Esophagus (tissue), 2 donors: Measurements from ENCODE around the gene UTP11. TPM values are rescaled to one million over a fixed set of nuclear protein-coding genes. Genes with fewer than 3 reads are reported as not detected.

ENCODE experiments used
- H3K27ac ChIP-seq, 2 donors: one replicate each; pipeline ENCODE4 v1.5.1; 2013; ENCODE audit warnings: low read depth in 2 of 2, mild to moderate bottlenecking in 2 of 2, inconsistent platforms in 1 of 2, low read length in 1 of 2, moderate library complexity in 1 of 2
- H3K27me3 ChIP-seq, 2 donors: one replicate each; pipeline ENCODE4 v1.6.1; 2013; ENCODE audit warnings: low read length in 2 of 2, control low read depth in 1 of 2, mild to moderate bottlenecking in 1 of 2; ENCODE audit not compliant: insufficient read depth in 2 of 2, control insufficient read depth in 1 of 2
- H3K36me3 ChIP-seq, 2 donors: one replicate each; pipeline ENCODE4 v1.6.1; 2013; ENCODE audit warnings: low read length in 1 of 2; ENCODE audit not compliant: control insufficient read depth in 2 of 2, insufficient read depth in 2 of 2
- H3K4me1 ChIP-seq, 2 donors: one replicate each; pipeline ENCODE4 v1.6.1; 2013; ENCODE audit warnings: low read length in 1 of 2; ENCODE audit not compliant: control insufficient read depth in 2 of 2, insufficient read depth in 2 of 2
- H3K4me3 ChIP-seq, 2 donors: one replicate each; pipeline ENCODE4 v1.5.1; 2013; ENCODE audit warnings: low read length in 2 of 2, mild to moderate bottlenecking in 2 of 2, low read depth in 1 of 2, moderate library complexity in 1 of 2
- H3K9me3 ChIP-seq, 2 donors: one replicate each; pipeline ENCODE4 v1.6.1; 2013; ENCODE audit warnings: mild to moderate bottlenecking in 2 of 2, low read depth in 1 of 2, low read length in 1 of 2, moderate library complexity in 1 of 2; ENCODE audit not compliant: control insufficient read depth in 2 of 2, insufficient read depth in 1 of 2
- WGBS, 2 donors: extraction: QIAGEN DNeasy Blood & Tissue Kit; methylation state at CpG; one replicate each; pipeline ENCODE4 v1.1.7; 2013; 5-methylcytosine and 5-hydroxymethylcytosine counted together
- polyA plus RNA-seq, 2 donors: library from polyadenylated mRNA; stranded (reverse); fragments of 200-250 nt; gene quantifications; one replicate each; pipeline ENCODE4 v1.2.3, GENCODE V29; 2013
- donor health status: healthy with polysubstance abuse.
- donor health status: Bipolar disorder and iron deficiency.

Gene UTP11
- polyA plus RNA-seq, 2 donors: 16.3 to 32.0 TPM

- 93 to 94% methylated on average over 13 of the region's 13 CpGs for WGBS, 2 donors
- Histone ChIP-seq H3K27me3 (no peaks in the 10 kb centered on the region), H3K4me3 (no peak overlapping the region), H3K9me3 (no peaks in the 10 kb centered on the region), H3K4me1 (peaks cover 11 to 16% of the 10 kb centered on the region in 2 donors), H3K27ac (no peak overlapping the region), H3K36me3 (no peaks in the 10 kb centered on the region)
These were observed 22.3 kb downstream of the UTP11 start for GRCh38 chr1:38034871-38035270.

- Histone ChIP-seq H3K27ac (no peak overlapping the region), H3K4me3 (no peak overlapping the region), H3K9me3 (no peaks in the 10 kb centered on the region), H3K4me1 (peaks cover 3 to 4% of the 10 kb centered on the region in 2 donors), H3K36me3 (no peaks in the 10 kb centered on the region), H3K27me3 (no peaks in the 10 kb centered on the region)
- WGBS, 2 donors: 54 to 55% methylated on average over 5 of the region's 5 CpGs
These were observed 24.8 kb downstream of the UTP11 start for GRCh38 chr1:38037221-38037939.

- WGBS, 2 donors: 55 to 65% methylated on average over 10 of the region's 10 CpGs
- Histone ChIP-seq H3K27me3 (no peaks in the 10 kb centered on the region), H3K27ac (peak overlapping the region; percentile 38 to 43), H3K36me3 (no peaks in the 10 kb centered on the region), H3K4me1 (peaks cover 3 to 4% of the 10 kb centered on the region in 2 donors), H3K4me3 (no peak overlapping the region), H3K9me3 (no peaks in the 10 kb centered on the region)
These were observed 26.3 kb downstream of the UTP11 start for GRCh38 chr1:38038861-38039260.

- H3K36me3 ChIP-seq: no peaks in the 10 kb centered on the region
- no peaks in the 10 kb centered on the region for H3K27me3 ChIP-seq
- 88 to 92% methylated on average over 17 of the region's 17 CpGs for WGBS, 2 donors
- H3K9me3 ChIP-seq: no peaks in the 10 kb centered on the region
- H3K4me3 ChIP-seq: no peak overlapping the region
- H3K4me1 ChIP-seq: peaks cover 3 to 4% of the 10 kb centered on the region in 2 donors
- peak overlapping the region in 1 of 2 donors; percentile 43 for H3K27ac ChIP-seq
These were observed 27.0 kb downstream of the UTP11 start for GRCh38 chr1:38039331-38040088.

GRCh38 chr1:38041936-38042834 lies 29.7 kb downstream of the UTP11 start:
- H3K36me3 ChIP-seq: no peaks in the 10 kb centered on the region
- H3K4me3 ChIP-seq: no peak overlapping the region
- no peak overlapping the region for H3K27ac ChIP-seq
- H3K9me3 ChIP-seq: no peaks in the 10 kb centered on the region
- peaks cover 8 to 9% of the 10 kb centered on the region in 2 donors for H3K4me1 ChIP-seq
- no peaks in the 10 kb centered on the region for H3K27me3 ChIP-seq
- 82 to 83% methylated on average over 21 of the region's 21 CpGs for WGBS, 2 donors

- no peaks in the 10 kb centered on the region for H3K27me3 ChIP-seq
These were observed 30.7 kb downstream of the UTP11 start for GRCh38 chr1:38043036-38043747.

GRCh38 chr1:38044221-38045215 lies 32.0 kb downstream of the UTP11 start:
- no peaks in the 10 kb centered on the region for H3K36me3 ChIP-seq
- H3K27me3 ChIP-seq: no peaks in the 10 kb centered on the region
- peak overlapping the region; percentile 27 to 58 for H3K4me3 ChIP-seq
- no peak overlapping the region for H3K27ac ChIP-seq
- peaks cover 6 to 13% of the 10 kb centered on the region in 2 donors for H3K4me1 ChIP-seq
- H3K9me3 ChIP-seq: no peaks in the 10 kb centered on the region
- WGBS, 2 donors: 4 to 5% methylated on average over 69 to 70 of the region's 70 CpGs

More at GRCh38 chr1:38043036-38043747, 30.7 kb downstream of the UTP11 start:
- Histone ChIP-seq H3K36me3 (no peaks in the 10 kb centered on the region), H3K9me3 (no peaks in the 10 kb centered on the region), H3K4me3 (no peak overlapping the region), H3K27ac (no peak overlapping the region), H3K4me1 (peaks cover 8 to 12% of the 10 kb centered on the region in 2 donors)
- WGBS, 2 donors: 81 to 85% methylated on average over 12 of the region's 12 CpGs
